SK-N-SH (cell line): Measurements from ENCODE around the gene CHKB. TPM values are rescaled to one million over a fixed set of nuclear protein-coding genes. Genes with fewer than 3 reads are reported as not detected.

Source experiments
- CTCF ChIA-PET: fragments of 300-600, 350-600 bp; formaldehyde crosslinking; extraction: SDS; loops from one replicate; lab custom pipeline; 2021; lab: Yijun Ruan, JAX
- POLR2A ChIA-PET: fragments of 350-600 bp; sonication (Branson Sonifier 250); formaldehyde crosslinking; extraction: SDS; loops from one replicate; lab custom pipeline; 2020; ENCODE audit warnings: antibody characterized with exemption, inconsistent platforms; lab: Yijun Ruan, JAX
- DNase-seq: peaks from one replicate; pipeline ENCODE4 v3.0.0; 2012
- H2AFZ ChIP-seq: fragments of 200-600 bp; sonication (generic); 2 replicates; pipeline ENCODE4 v1.8.1; 2016; ENCODE audit warnings: antibody characterized with exemption, mild to moderate bottlenecking, low read depth
- H3F3A ChIP-seq: fragments of 200-600 bp; sonication (generic); replicated peaks from 2 replicates; pipeline ENCODE3; 2016; ENCODE audit warnings: antibody characterized with exemption, mild to moderate bottlenecking; ENCODE audit not compliant: insufficient read depth
- H3K27ac ChIP-seq, 2 experiments: fragments of 200-500 bp in 1 of 2; fragments of 200-600 bp in 1 of 2; sonication (Bioruptor generic) in 1 of 2; sonication (generic), shearing (Covaris generic) in 1 of 2; 2 replicates each; pipeline versions ENCODE4 v1.5.1 to v1.6.1; 2014 to 2016; ENCODE audit warnings: low read depth in 2 of 2, inconsistent platforms in 1 of 2, low read length in 1 of 2, mild to moderate bottlenecking in 1 of 2, mixed read lengths in 1 of 2
- H3K27me3 ChIP-seq: fragments of 200-600 bp; sonication (generic), shearing (Covaris generic); 2 replicates; pipeline ENCODE4 v1.6.1; 2016; ENCODE audit warnings: mixed run types; ENCODE audit not compliant: insufficient read depth
- H3K36me3 ChIP-seq, 2 experiments: fragments of 200-500 bp in 1 of 2; fragments of 200-600 bp in 1 of 2; sonication (Bioruptor generic) in 1 of 2; sonication (generic) in 1 of 2; replicated peaks in 1 of 2; 2 replicates each; pipeline versions ENCODE3 to v1.5.1; 2014 to 2016; ENCODE audit warnings: low read length in 1 of 2, mild to moderate bottlenecking in 1 of 2; ENCODE audit not compliant: insufficient read depth in 2 of 2, control insufficient read depth in 1 of 2
- H3K4me1 ChIP-seq, 2 experiments: fragments of 200-500 bp in 1 of 2; fragments of 200-600 bp in 1 of 2; sonication (Bioruptor generic) in 1 of 2; sonication (generic), shearing (Covaris generic) in 1 of 2; 2 replicates each; pipeline versions ENCODE4 v1.5.1 to v1.6.1; 2014 to 2016; ENCODE audit warnings: low read depth in 1 of 2, low read length in 1 of 2, mixed run types in 1 of 2; ENCODE audit not compliant: insufficient read depth in 2 of 2, control insufficient read depth in 1 of 2
- H3K4me2 ChIP-seq: fragments of 200-600 bp; sonication (generic), shearing (Covaris generic); 2 replicates; pipeline ENCODE4 v1.6.1; 2017; ENCODE audit warnings: mixed run types
- H3K4me3 ChIP-seq, 2 experiments: fragments of 200-500 bp in 1 of 2; fragments of 200-600 bp in 1 of 2; sonication (Bioruptor generic) in 1 of 2; sonication (generic), shearing (Covaris generic) in 1 of 2; 2 replicates each; pipeline versions ENCODE4 v1.5.1 to v1.8.1; 2014 to 2016; ENCODE audit warnings: low read depth in 2 of 2, inconsistent platforms in 1 of 2, low read length in 1 of 2, mild to moderate bottlenecking in 1 of 2, mixed read lengths in 1 of 2, moderate library complexity in 1 of 2
- H3K79me2 ChIP-seq: fragments of 200-600 bp; sonication (generic); 2 replicates; pipeline ENCODE4 v1.8.1; 2017; ENCODE audit warnings: mild to moderate bottlenecking; ENCODE audit not compliant: insufficient read depth
- H3K9ac ChIP-seq: fragments of 200-600 bp; sonication (generic); 2 replicates; pipeline ENCODE4 v1.6.1; 2017; ENCODE audit warnings: mixed run types
- H3K9me2 ChIP-seq: fragments of 200-600 bp; sonication (generic); 2 replicates; pipeline ENCODE4 v1.6.1; 2017; ENCODE audit warnings: mixed run types
- H3K9me3 ChIP-seq: fragments of 200-600 bp; sonication (generic); 2 replicates; pipeline ENCODE4 v1.6.1; 2017; ENCODE audit warnings: mixed run types, mild to moderate bottlenecking, moderate library complexity
- H4K20me1 ChIP-seq: fragments of 200-600 bp; sonication (generic); 2 replicates; pipeline ENCODE4 v1.6.1; 2017; ENCODE audit warnings: mild to moderate bottlenecking, mixed run types; ENCODE audit not compliant: insufficient read depth
- GATA2 ChIP-seq: sonication (generic); formaldehyde crosslinking; IDR thresholded peaks from 2 replicates; pipeline ENCODE4 v1.5.0; 2020; ENCODE audit warnings: mild to moderate bottlenecking, missing genetic modification reagents
- JUND ChIP-seq: IDR thresholded peaks from 2 replicates; pipeline ENCODE4 v1.4.0; 2012
- PBX3 ChIP-seq: IDR thresholded peaks from 2 replicates; pipeline ENCODE4; 2012
- POLR2AphosphoS5 ChIP-seq: IDR thresholded peaks from 2 replicates; pipeline ENCODE4 v1.6.1; 2012; ENCODE audit warnings: low read depth, low read length
- WGBS: methylation state at CpG from one replicate; pipeline ENCODE4 v1.1.6; 2017; ENCODE audit warnings: low lambda C conversion rate; 5-methylcytosine and 5-hydroxymethylcytosine counted together
- polyA plus RNA-seq, 3 experiments: library from polyadenylated mRNA; depleted of rRNA; stranded (reverse); fragments of >200 nt; gene quantifications; 2 replicates each; pipeline ENCODE4 v1.2.3, GENCODE V29; 2012

CHKB gene
- polyA plus RNA-seq, 1 of the 3 experiments (the other 2 are of a cell fraction): 39.6 TPM

DNA sequence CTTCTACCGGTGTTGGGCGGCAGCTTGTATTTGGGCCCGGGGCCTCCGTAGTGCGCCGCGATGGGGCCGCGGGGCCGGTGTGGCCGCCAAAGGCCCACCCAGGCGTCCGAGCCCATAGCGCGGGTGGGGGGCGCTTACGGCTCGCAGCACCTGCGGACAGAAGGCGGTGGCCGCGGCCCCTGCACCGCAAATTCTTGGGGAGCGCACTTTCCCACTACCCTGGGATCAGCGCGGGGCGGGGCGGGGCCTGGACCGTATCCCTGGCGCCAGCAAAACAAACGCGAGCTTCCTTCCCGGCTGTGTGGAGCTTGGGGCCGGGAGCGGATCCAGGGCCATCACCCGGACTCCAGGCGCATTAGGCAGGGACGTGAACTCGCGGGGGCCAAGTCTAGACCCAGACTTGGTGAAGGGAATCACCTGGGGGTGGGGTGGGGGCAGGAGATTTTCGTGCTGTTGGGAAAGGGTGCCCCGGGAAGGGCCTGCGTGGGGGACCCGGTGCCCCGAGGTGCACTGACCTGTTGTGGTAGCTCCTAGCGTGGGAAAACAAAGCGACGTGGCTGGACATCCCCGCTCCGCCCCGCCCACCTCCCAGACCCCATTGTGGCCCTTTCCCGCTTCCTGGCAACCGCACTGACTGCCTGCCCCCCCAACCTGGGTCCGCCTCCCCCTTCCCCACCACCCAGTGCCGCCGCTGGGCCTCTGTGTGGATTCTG lies 50.5 kb downstream of the CHKB start:
- TF ChIP-seq PBX3: peak; percentile 10; the same call in 1 of the 2 replicates
- no peak for TF ChIP-seq JUND
- TF ChIP-seq, all 33 proteins: peak for 1
- H3K27ac ChIP-seq: peak overlapping the region in 1 of 2 experiments; percentile 56; a peak in 1 of 4 replicates
- H3K36me3 ChIP-seq: no peaks in the 10 kb centered on the region
- H3K4me2 ChIP-seq: peak overlapping the region; percentile 92
- no peaks in the 10 kb centered on the region for H3K9me3 ChIP-seq
- ChIA-PET CTCF (interaction anchor here (0.9 to 1.5 kb wide), 5 partner anchors 9 to 190 kb away, joined by 3 to 12 read pairs (median 3); partner anchors contain the start of gene SYCE3), POLR2A (interaction anchor here (1.0 to 1.2 kb wide), 3 partner anchors 24 to 50 kb away, joined by 3 to 8 read pairs (median 3); partner anchors contain the start of gene SYCE3)
- H3K4me1 ChIP-seq: peaks cover 0 to 13% of the 10 kb centered on the region in 2 experiments; a peak in 1 of 4 replicates
- H3K9ac ChIP-seq: peak overlapping the region; percentile 62
- peak overlapping the region; percentile 54 to 59 for H3K4me3 ChIP-seq
- H3K27me3 ChIP-seq: no peaks in the 10 kb centered on the region
- H3F3A ChIP-seq: peaks cover 11% of the 10 kb centered on the region
- H3K79me2 ChIP-seq: no peaks in the 10 kb centered on the region
- no peaks in the 10 kb centered on the region for H4K20me1 ChIP-seq
- DNase-seq: peak; percentile 90
- 15% methylated on average over 10 of the region's 56 CpGs for WGBS
- H3K9me2 ChIP-seq: no peaks in the 10 kb centered on the region
- H2AFZ ChIP-seq: peak overlapping the region; percentile 29; the same call in 1 of the 2 replicates

DNA sequence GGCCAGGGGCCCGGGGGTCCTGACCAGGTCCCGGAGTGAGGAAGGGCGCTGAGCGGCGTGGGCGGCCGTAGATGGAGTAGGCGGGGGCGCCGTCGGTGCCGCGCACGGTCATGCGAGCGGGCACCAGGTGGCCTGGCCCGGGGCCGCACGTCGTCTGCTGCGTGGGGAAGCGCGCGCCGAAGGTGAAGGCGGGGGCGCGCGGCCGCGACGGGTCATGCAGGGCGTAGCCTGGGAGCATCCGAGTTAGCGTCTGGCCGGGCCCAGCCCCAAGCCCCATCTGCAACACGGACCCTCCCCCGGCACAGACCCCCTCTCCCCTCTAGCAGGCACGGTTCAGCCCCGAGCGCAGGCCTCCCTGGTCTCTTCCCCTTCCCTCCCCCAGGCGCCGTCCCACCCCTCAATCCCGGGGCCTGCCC lies 51.1 kb downstream of the CHKB start:
- H3K36me3 ChIP-seq: no peaks in the 10 kb centered on the region
- H3K4me2 ChIP-seq: peak overlapping the region; percentile 92
- TF ChIP-seq PBX3 (no peak), POLR2AphosphoS5 (peak; percentile 15; the same call in 1 of the 2 replicates)
- POLR2A ChIA-PET: interaction anchor here (1.0 to 1.2 kb wide), 3 partner anchors 24 to 51 kb away, joined by 3 to 8 read pairs (median 3); partner anchors contain the start of gene SYCE3
- peak overlapping the region; percentile 29; the same call in 1 of the 2 replicates for H2AFZ ChIP-seq
- H3F3A ChIP-seq: peaks cover 13% of the 10 kb centered on the region
- 9% methylated on average over 7 of the region's 44 CpGs for WGBS
- H3K4me3 ChIP-seq: peak overlapping the region; percentile 54 to 59
- no peaks in the 10 kb centered on the region for H3K27me3 ChIP-seq
- peaks cover 0 to 19% of the 10 kb centered on the region in 2 experiments; a peak in 1 of 4 replicates for H3K4me1 ChIP-seq
- H3K9me2 ChIP-seq: no peaks in the 10 kb centered on the region
- no peaks in the 10 kb centered on the region for H4K20me1 ChIP-seq
- no peaks in the 10 kb centered on the region for H3K9me3 ChIP-seq
- peak; percentile 80 for DNase-seq
- CTCF ChIA-PET: interaction anchor here (0.9 to 1.5 kb wide), 5 partner anchors 9 to 189 kb away, joined by 3 to 12 read pairs (median 3); partner anchors contain the start of gene SYCE3
- peak overlapping the region; percentile 62 for H3K9ac ChIP-seq
- peak overlapping the region in 1 of 2 experiments; percentile 56; a peak in 1 of 4 replicates for H3K27ac ChIP-seq
- no peaks in the 10 kb centered on the region for H3K79me2 ChIP-seq

DNA sequence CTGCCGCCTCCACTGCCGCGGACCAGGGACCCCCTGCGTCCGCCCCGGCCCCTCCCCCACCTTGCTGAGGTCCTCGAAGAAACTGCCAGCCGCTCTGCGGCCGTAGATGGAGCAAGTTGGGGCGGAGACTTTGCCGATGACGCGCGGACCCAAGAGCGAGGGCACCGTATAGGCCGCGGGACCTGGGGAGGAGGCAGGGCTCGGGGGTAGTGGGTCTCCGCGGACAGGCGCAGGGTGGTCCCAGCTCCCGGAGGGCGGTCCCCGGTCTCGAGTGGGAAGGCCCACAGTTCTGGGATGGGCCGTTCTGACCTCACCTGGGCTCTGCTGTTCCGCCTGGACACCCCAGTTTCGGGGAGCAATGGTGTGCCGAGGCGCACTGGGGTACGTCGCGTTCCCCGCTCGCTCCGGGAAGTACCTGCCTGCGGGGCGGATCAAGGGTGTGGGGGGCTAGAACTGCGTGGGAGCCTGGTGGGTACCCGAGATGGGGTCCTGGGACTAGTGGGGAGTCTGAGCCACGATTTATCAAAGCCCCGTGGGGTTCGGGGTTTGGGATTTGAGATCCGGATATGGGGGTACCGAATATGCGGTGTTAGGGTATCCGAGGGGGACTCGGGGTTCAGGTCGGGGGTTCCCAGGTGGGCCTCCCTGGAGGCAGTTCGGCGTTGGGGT lies 51.6 kb downstream of the CHKB start:
- no peak for DNase-seq
- Histone ChIP-seq H3K4me1 (peaks cover 0 to 21% of the 10 kb centered on the region in 2 experiments; a peak in 1 of 4 replicates), H3K27ac (no peak overlapping the region; a peak in 1 of 4 replicates), H3K79me2 (no peaks in the 10 kb centered on the region), H3K36me3 (no peaks in the 10 kb centered on the region), H2AFZ (no peak overlapping the region), H3K9me2 (no peaks in the 10 kb centered on the region), H3K9ac (0 out of 2 replicates have a peak overlapping the region, but pooled peaks have one; percentile 62), H3F3A (peaks cover 19% of the 10 kb centered on the region), H3K27me3 (no peaks in the 10 kb centered on the region), H3K4me2 (peak overlapping the region; percentile 92), H4K20me1 (no peaks in the 10 kb centered on the region), H3K4me3 (peak overlapping the region; percentile 54 to 59; a peak in 3 of 4 replicates), H3K9me3 (no peaks in the 10 kb centered on the region)
- TF ChIP-seq GATA2 (no peak), PBX3 (peak; percentile 3; the same call in 1 of the 2 replicates)
- CTCF ChIA-PET: interaction anchor here (0.9 to 1.5 kb wide), 5 partner anchors 10 to 189 kb away, joined by 3 to 12 read pairs (median 3); partner anchors contain the start of gene SYCE3
- POLR2A ChIA-PET: no interaction called here
- WGBS: 23% methylated on average over 26 of the region's 53 CpGs
